ENCODE measurements around the gene DHCR7. TPM values are rescaled to one million over a fixed set of nuclear protein-coding genes. Genes with fewer than 3 reads are reported as not detected.

The DHCR7 gene
- total RNA-seq, 6 experiments from 2014 or later: 42.0 to 320 (median 126) TPM

DNA sequence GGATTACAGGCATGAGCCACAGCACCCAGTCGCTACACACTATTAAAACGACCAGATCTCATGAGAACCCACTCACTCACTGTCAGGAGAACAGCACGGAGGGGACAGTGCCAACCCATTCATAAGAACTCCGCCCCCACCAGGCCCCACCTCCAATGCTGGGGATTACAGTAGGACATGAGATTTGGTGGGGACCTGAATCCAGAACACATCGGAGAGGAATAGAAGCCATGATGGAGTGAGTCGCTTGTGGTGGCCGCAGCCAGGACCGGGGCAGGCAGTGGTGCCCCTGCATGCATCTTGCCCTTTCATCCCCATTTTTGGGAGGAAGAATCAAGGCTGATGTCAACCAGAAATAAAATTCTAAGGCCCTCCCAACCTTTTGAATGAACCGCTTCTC is 13.5 kb upstream of the DHCR7 start:
- Histone ChIP-seq H3K27ac (no peak overlapping the region), H3K36me3 (peaks cover 0 to 62% (median 21%) of the 10 kb centered on the region in 4 donors), H3K4me1 (no peaks in the 10 kb centered on the region), H3K4me3 (no peak overlapping the region), H3K27me3 (no peaks in the 10 kb centered on the region), H3K9me3 (no peaks in the 10 kb centered on the region)
- 91% methylated on average over 6 of the region's 9 CpGs for WGBS (ENCODE audit: insufficient coverage, low coverage, low lambda C conversion rate, missing lambda C conversion rate)
- no peak for TF ChIP-seq POLR2A (IDR thresholded peaks at IDR 0.05)
- TF ChIP-seq, protein P1, sequence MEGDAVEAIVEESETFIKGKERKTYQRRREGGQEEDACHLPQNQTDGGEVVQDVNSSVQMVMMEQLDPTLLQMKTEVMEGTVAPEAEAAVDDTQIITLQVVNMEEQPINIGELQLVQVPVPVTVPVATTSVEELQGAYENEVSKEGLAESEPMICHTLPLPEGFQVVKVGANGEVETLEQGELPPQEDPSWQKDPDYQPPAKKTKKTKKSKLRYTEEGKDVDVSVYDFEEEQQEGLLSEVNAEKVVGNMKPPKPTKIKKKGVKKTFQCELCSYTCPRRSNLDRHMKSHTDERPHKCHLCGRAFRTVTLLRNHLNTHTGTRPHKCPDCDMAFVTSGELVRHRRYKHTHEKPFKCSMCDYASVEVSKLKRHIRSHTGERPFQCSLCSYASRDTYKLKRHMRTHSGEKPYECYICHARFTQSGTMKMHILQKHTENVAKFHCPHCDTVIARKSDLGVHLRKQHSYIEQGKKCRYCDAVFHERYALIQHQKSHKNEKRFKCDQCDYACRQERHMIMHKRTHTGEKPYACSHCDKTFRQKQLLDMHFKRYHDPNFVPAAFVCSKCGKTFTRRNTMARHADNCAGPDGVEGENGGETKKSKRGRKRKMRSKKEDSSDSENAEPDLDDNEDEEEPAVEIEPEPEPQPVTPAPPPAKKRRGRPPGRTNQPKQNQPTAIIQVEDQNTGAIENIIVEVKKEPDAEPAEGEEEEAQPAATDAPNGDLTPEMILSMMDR (IDR thresholded peaks at IDR 0.05): no peak
- ATAC-seq (no peak), DNase-seq (peak in 1 of 3 donors; percentile 2)
- intact Hi-C loops (cut with DNase I): no loop called here

DNA sequence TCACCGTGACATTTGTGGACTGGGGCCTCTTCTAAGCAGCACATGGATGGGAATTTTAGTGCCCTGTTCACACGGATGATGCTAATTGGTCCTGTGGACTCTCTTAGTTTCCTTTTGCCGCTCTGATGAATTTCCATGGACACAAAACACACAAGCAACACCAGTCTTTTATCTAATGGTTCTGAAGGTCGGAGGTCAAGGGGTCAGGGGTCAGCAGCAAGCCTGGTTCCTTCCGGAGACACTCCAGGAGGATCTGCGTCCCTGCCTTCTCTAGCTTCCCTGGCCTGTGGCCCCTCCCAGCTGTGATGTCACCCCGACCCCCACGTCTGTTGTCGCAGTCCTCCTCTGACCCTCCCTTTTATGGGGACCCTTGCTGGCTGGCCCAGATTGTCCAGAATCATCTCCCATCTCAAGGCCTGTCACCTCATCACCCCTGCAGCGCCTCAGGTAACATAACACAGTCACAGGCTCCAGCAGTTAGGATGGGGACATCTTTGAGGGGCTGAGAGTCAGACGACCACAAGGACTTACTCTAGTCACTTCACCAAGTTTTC is 11.7 kb upstream of the DHCR7 start:
- no peak for ATAC-seq
- DNase-seq: peak in 2 of 3 donors; percentile 16 to 24
- H3K4me1 ChIP-seq: no peaks in the 10 kb centered on the region
- no peak overlapping the region for H3K27ac ChIP-seq
- no peaks in the 10 kb centered on the region for H3K9me3 ChIP-seq
- no peak overlapping the region for H3K4me3 ChIP-seq
- H3K36me3 ChIP-seq: peaks cover 0 to 70% (median 26%) of the 10 kb centered on the region in 4 donors
- no peaks in the 10 kb centered on the region for H3K27me3 ChIP-seq
- TF ChIP-seq POLR2A (IDR thresholded peaks at IDR 0.05): no peak
- 64% methylated on average over 8 of the region's 11 CpGs for WGBS (ENCODE audit: insufficient coverage, low coverage, low lambda C conversion rate, missing lambda C conversion rate)
- intact Hi-C loops (cut with DNase I): no loop called here

DNA sequence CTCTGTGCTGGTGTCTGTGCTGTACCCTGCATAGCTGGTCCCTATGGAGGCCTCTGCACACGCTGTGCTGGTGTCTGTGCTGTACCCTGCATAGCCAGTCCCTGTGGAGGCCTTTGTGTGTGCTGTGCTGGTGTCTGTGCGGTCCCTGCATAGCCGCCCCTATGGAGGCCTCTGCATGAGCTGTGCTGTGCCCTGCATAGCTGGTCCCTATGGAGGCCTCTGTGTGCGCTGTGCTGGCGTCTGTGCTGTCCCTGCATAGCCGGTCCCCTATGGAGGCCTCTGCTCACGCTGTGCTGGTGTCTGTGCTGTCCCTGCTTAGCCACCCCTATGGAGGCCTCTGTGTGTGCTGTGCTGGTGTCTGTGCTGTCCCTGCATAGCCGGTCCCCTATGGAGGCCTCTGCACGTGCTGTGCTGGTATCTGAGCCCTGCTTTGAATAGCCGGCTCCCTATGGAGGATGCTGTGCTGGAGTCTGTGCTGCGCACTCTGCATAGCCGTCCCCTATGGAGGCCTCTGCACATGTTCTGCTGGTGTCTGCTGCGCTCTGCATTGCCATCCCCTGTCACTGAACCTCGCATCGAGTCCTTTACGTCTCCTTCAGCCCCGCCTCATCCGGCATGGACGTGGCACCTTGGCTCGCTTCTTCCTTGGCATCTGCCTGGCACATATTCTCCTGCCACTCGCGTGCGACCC is 11.0 kb upstream of the DHCR7 start:
- no peaks in the 10 kb centered on the region for H3K27me3 ChIP-seq
- intact Hi-C loops (cut with DNase I): no loop called here
- TF ChIP-seq, protein P1 (IDR thresholded peaks at IDR 0.05): no peak
- no peak for TF ChIP-seq POLR2A (IDR thresholded peaks at IDR 0.05)

DNA sequence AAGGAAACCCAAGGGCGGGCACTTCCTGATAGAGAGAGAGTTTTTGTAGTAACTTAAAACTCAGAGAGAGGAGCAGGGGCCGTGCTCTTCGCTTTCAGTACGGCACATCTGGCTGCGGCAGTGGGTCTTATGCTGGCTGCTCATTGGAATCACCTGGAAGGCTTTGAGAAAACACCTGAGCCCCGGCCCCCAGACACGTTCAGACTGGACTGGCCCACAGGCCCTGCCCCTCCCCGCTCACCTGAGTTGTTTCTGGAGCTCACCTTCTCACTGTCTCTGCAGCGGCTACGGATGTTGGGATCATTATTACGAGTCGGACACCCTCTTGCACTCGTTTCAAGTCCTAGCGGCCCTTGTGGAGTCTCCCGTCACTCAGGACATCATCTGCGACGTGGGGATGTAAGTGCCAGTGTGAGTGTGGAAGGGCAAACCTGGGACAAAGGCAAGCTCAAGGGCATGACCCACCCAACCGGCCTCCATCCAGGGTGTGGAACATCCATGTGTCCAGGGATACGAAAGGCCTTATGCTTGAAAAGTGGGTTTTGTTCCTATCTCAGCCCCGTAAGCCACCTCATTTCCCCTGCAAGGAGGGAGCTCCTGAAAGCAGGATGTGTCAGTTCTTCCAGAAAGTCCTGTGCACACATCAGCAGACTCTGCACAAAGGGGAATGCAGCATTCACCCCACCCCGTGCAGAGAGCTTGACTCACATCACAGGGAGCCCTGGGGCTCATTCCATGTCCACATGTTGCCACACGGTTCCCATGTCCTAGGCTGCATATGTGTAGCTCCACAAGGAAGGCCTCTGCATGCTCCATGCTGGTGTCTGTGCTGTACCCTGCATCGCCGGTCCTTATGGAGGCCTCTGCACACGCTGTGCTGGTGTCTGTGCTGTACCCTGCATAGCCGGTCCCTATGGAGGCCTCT is 10.2 kb upstream of the DHCR7 start:
- WGBS (ENCODE audit: insufficient coverage, low coverage, low lambda C conversion rate, missing lambda C conversion rate): no CpG with 5 or more reads among the region's 26 CpGs
- Histone ChIP-seq H3K27me3 (no peaks in the 10 kb centered on the region), H3K9me3 (no peaks in the 10 kb centered on the region), H3K36me3 (peaks cover 0 to 62% (median 26%) of the 10 kb centered on the region in 4 donors), H3K4me1 (peaks cover 0 to 9% (median 4%) of the 10 kb centered on the region in 4 donors), H3K27ac (no peak overlapping the region), H3K4me3 (no peak overlapping the region)
- DNase-seq (peak in 2 of 3 donors; percentile 5 to 24), ATAC-seq (no peak)
- intact Hi-C loops (cut with DNase I): no loop called here
- TF ChIP-seq POLR2A (IDR thresholded peaks at IDR 0.05): no peak
- TF ChIP-seq, protein P1 (IDR thresholded peaks at IDR 0.05): no peak

More for the DNA sequence above, 11.0 kb upstream of the DHCR7 start:
- H3K27ac ChIP-seq: no peak overlapping the region
- DNase-seq: peak in 2 of 3 donors; percentile 13 to 34
- no peak overlapping the region for H3K4me3 ChIP-seq
- no peaks in the 10 kb centered on the region for H3K9me3 ChIP-seq
- no peak for ATAC-seq
- H3K4me1 ChIP-seq: peaks cover 0 to under 1% (median under 1%) of the 10 kb centered on the region in 4 donors
- H3K36me3 ChIP-seq: peaks cover 0 to 69% (median 26%) of the 10 kb centered on the region in 4 donors
- WGBS (ENCODE audit: insufficient coverage, low coverage, low lambda C conversion rate, missing lambda C conversion rate): no CpG with 5 or more reads among the region's 23 CpGs
